SK-N-MC (cell line): ENCODE measurements around the gene MAGI2.

Source experiments
- EZH2 ChIP-seq: fragments of 200-600 bp; sonication (generic); IDR thresholded peaks from one replicate; pipeline ENCODE4 v1.6.1; 2017; ENCODE audit warnings: antibody characterized with exemption
- POLR2AphosphoS5 ChIP-seq: IDR thresholded peaks from 2 replicates; pipeline ENCODE4 v1.6.1; 2012; ENCODE audit warnings: mild to moderate bottlenecking, low read depth, low read length, borderline replicate concordance

DNA sequence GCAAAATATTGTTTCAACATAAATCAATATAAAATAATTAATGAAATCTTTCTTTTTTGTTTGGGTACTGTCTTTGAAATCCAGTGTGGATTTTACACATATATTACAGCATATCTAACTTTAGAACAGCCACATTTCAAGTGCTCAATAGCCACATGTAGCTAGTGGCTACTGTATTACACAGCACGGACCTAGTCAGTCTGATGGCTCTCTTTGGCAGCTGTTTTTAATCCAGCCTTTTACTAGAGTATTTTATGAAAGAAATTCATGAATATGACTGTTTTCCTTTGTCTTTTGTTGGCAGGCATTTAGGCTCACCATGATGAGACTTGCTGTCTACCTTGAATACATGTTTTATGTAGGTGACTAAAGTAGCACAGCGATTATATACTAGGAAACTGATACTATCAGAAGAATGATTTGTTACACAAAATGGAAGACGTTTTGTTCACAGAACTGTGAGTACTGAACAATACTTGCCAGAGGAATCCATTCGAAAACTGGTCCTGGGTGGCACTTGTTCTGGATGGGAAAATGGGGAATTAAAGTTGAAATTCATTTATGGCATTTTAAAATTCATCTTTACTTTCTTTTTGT lies 1268.2 kb downstream of the MAGI2 start:
- TF ChIP-seq POLR2AphosphoS5 (no peak), EZH2 (no peak)
